PFSK-1 (cell line): ENCODE measurements around the gene NSDHL.

ENCODE experiments used
- POLR2AphosphoS5 ChIP-seq: IDR thresholded peaks from 2 replicates; pipeline ENCODE4 v1.6.1; 2012; ENCODE audit warnings: low read depth, mild to moderate bottlenecking, control low read depth, low read length, moderate library complexity
- TAF1 ChIP-seq: IDR thresholded peaks from 2 replicates; pipeline ENCODE4 v1.6.1; 2012; ENCODE audit warnings: low read length, control low read depth, borderline replicate concordance; ENCODE audit not compliant: insufficient read depth
- TF ChIP-seq, protein P1 (sequence below), 2 experiments: IDR thresholded peaks; 2 replicates each; pipeline versions ENCODE4 v1.6.1 to v1.8.0; 2011 to 2012; ENCODE audit warnings: low read depth in 2 of 2, low read length in 2 of 2, control low read depth in 1 of 2, inconsistent platforms in 1 of 2, mild to moderate bottlenecking in 1 of 2, moderate library complexity in 1 of 2; ENCODE audit not compliant: insufficient read depth in 1 of 2

DNA sequence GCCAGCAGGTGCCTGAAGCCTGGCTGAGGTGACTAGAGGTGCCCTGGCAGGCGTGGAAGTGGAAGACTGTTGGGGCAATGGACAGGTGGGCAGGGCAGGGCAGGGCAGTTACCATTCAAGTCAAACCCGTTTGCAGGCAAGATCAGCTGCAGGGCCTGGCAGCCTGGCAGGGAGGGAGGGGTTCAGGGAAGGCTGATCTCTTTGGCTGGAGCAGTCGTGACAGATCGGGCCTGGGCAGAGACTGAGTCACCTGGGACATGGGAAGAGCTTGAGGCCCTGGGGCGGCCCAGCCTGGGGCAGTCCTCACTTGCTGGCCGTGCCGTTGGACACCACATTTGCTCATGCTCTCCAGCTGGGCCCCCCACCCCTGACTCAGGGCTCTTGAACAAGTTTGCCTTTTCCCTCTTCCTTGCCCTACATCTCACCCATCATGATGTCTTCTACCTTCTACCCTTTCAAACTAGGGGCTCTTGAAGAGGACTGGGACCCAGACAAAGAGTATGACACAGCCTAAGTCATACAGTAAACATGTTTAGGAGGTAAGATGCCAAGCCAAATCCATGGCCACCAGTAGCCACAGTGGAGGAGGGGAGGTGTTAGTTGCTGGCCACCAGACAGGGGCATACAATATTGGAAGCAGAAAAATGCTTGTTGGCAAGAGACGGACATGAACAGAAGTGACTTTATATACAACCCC is 65.0 kb downstream of the NSDHL start:
- TF ChIP-seq POLR2AphosphoS5 = no peak
- TF ChIP-seq, protein P1, sequence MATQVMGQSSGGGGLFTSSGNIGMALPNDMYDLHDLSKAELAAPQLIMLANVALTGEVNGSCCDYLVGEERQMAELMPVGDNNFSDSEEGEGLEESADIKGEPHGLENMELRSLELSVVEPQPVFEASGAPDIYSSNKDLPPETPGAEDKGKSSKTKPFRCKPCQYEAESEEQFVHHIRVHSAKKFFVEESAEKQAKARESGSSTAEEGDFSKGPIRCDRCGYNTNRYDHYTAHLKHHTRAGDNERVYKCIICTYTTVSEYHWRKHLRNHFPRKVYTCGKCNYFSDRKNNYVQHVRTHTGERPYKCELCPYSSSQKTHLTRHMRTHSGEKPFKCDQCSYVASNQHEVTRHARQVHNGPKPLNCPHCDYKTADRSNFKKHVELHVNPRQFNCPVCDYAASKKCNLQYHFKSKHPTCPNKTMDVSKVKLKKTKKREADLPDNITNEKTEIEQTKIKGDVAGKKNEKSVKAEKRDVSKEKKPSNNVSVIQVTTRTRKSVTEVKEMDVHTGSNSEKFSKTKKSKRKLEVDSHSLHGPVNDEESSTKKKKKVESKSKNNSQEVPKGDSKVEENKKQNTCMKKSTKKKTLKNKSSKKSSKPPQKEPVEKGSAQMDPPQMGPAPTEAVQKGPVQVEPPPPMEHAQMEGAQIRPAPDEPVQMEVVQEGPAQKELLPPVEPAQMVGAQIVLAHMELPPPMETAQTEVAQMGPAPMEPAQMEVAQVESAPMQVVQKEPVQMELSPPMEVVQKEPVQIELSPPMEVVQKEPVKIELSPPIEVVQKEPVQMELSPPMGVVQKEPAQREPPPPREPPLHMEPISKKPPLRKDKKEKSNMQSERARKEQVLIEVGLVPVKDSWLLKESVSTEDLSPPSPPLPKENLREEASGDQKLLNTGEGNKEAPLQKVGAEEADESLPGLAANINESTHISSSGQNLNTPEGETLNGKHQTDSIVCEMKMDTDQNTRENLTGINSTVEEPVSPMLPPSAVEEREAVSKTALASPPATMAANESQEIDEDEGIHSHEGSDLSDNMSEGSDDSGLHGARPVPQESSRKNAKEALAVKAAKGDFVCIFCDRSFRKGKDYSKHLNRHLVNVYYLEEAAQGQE (IDR thresholded peaks at IDR 0.05; ENCODE audit: insufficient read depth in 1 of 2, low read depth in 2 of 2, low read length in 2 of 2) = no peak
- TF ChIP-seq TAF1 = no peak
